ENCODE results near the gene CCNL2. TPM values are rescaled to one million over a fixed set of nuclear protein-coding genes. Genes with fewer than 3 reads are reported as not detected.

The CCNL2 gene
- total and polyA plus RNA-seq, 2 of the 13 experiments (the other 11 are each of a cell fraction or from before 2014, with no cell fraction given) = 105 to 340 TPM

- no peak for TF ChIP-seq GTF3A (CRISPR knock-in tag; conservative IDR thresholded peaks at IDR 0.05)
- TF ChIP-seq ZNF24 (IDR thresholded peaks at IDR 0.05) = no peak
- peak; percentile 80 for TF ChIP-seq ZNF792 (CRISPR knock-in tag; IDR thresholded peaks at IDR 0.05)
- no peak for TF ChIP-seq TRIM22 (IDR thresholded peaks at IDR 0.05)
- no peak for TF ChIP-seq ZMYM4 (CRISPR knock-in tag; IDR thresholded peaks at IDR 0.05)
- TF ChIP-seq ARID4A (CRISPR knock-in tag; IDR thresholded peaks at IDR 0.05; ENCODE audit: borderline replicate concordance) = peak; percentile 58
- no peak for TF ChIP-seq HBP1 (CRISPR knock-in tag; IDR thresholded peaks at IDR 0.05; ENCODE audit: low read depth)
- no peak for TF ChIP-seq CAMTA2 (CRISPR knock-in tag; IDR thresholded peaks at IDR 0.05; ENCODE audit: borderline replicate concordance)
- no peak for TF ChIP-seq ZNF598 (CRISPR knock-in tag; IDR thresholded peaks at IDR 0.05; ENCODE audit: borderline replicate concordance)
- peak; percentile 27; the same call in 1 of the 2 replicates for TF ChIP-seq CEBPG (CRISPR knock-in tag; IDR thresholded peaks at IDR 0.05)
- no peak for TF ChIP-seq GLMP (CRISPR knock-in tag; IDR thresholded peaks at IDR 0.05; ENCODE audit: borderline replicate concordance)
- peak; percentile 81 for TF ChIP-seq ZGPAT (CRISPR knock-in tag; IDR thresholded peaks at IDR 0.05)
- TF ChIP-seq YEATS2 (CRISPR knock-in tag; IDR thresholded peaks at IDR 0.05; ENCODE audit: borderline replicate concordance) = peak; percentile 65; the same call in 1 of the 2 replicates
- TF ChIP-seq ZNF326 (CRISPR knock-in tag; IDR thresholded peaks at IDR 0.05; ENCODE audit: borderline replicate concordance) = peak; percentile 87; the same call in 1 of the 2 replicates
- no peak for TF ChIP-seq ZNF672 (CRISPR knock-in tag; IDR thresholded peaks at IDR 0.05)
- peak; percentile 49; the same call in 1 of the 2 replicates for TF ChIP-seq CREM (IDR thresholded peaks at IDR 0.05)
- TF ChIP-seq CREM (CRISPR knock-in tag; IDR thresholded peaks at IDR 0.05) = no peak
- TF ChIP-seq ZNF557 (CRISPR knock-in tag; IDR thresholded peaks at IDR 0.05) = no peak
- no peak for TF ChIP-seq SRSF9 (IDR thresholded peaks at IDR 0.05; ENCODE audit: borderline replicate concordance, insufficient read depth, low read depth, low read length, poor library complexity, severe bottlenecking)
- peak; percentile 95 for TF ChIP-seq ZBTB7B (CRISPR knock-in tag; IDR thresholded peaks at IDR 0.05)
Observed at GRCh38 chr1:1431845-1432273, 32.7 kb upstream of the CCNL2 start (continued).
